HEK293 (cell line): ENCODE measurements around the gene DTNA.

Source experiments
- CTCF ChIA-PET: fragments of 350-600 bp; formaldehyde crosslinking; extraction: SDS; loops from one replicate; lab custom pipeline; 2021; ENCODE audit warnings: antibody characterized with exemption; lab: Yijun Ruan, JAX
- POLR2A ChIA-PET: fragments of 300-600 bp; formaldehyde crosslinking; extraction: SDS; loops from one replicate; lab custom pipeline; 2020; ENCODE audit warnings: antibody characterized with exemption, inconsistent platforms; lab: Yijun Ruan, JAX
- H3K27ac ChIP-seq: fragments of 200-500 bp; sonication (Bioruptor generic); 2 replicates; pipeline ENCODE4 v1.5.1; 2014; ENCODE audit warnings: low read depth, low read length, control low read depth, inconsistent platforms; ENCODE audit errors: extremely low read depth
- H3K36me3 ChIP-seq, 2 experiments: fragments of 200-500 bp in 1 of 2; sonication (Bioruptor generic) in 1 of 2; 1 replicate in 1 of 2; 2 replicates in 1 of 2; pipeline ENCODE4 v1.5.1; 2014 to 2017; ENCODE audit warnings: inconsistent platforms in 2 of 2, low read length in 2 of 2; ENCODE audit not compliant: control insufficient read depth in 2 of 2, insufficient read depth in 1 of 2
- H3K4me1 ChIP-seq: fragments of 200-500 bp; sonication (Bioruptor generic); 2 replicates; pipeline ENCODE4 v1.5.1; 2014; ENCODE audit warnings: mild to moderate bottlenecking, low read length, inconsistent platforms; ENCODE audit not compliant: control insufficient read depth, insufficient read depth
- H3K4me3 ChIP-seq: 2 replicates; pipeline ENCODE4 v1.5.1; 2011; ENCODE audit warnings: low read depth, mild to moderate bottlenecking, control low read depth, low read length, moderate library complexity
- H3K9me3 ChIP-seq: fragments of 200-500 bp; sonication (Bioruptor generic); 2 replicates; pipeline ENCODE4 v1.5.1; 2014; ENCODE audit warnings: low read depth, low read length, inconsistent platforms; ENCODE audit not compliant: control insufficient read depth, insufficient read depth
- GLIS2 ChIP-seq: fragments of 450-650 bp; formaldehyde crosslinking; IDR thresholded peaks from 2 replicates; pipeline ENCODE4 v1.5.1; 2016; ENCODE audit warnings: missing biosample characterization, missing genetic modification characterization
- HOXC10 ChIP-seq: sonication (generic); formaldehyde crosslinking; IDR thresholded peaks from 2 replicates; pipeline ENCODE4 v1.8.1; 2023; ENCODE audit warnings: mild to moderate bottlenecking, missing genetic modification reagents
- OVOL3 ChIP-seq: fragments of 450-650 bp; formaldehyde crosslinking; IDR thresholded peaks from 2 replicates; pipeline ENCODE4 v1.5.1; 2016; ENCODE audit warnings: missing biosample characterization, missing genetic modification characterization
- PRDM6 ChIP-seq: fragments of 450-650 bp; formaldehyde crosslinking; IDR thresholded peaks from 2 replicates; pipeline ENCODE4 v1.5.1; 2017; ENCODE audit warnings: missing biosample characterization, missing genetic modification characterization
- SALL2 ChIP-seq: fragments of 450-650 bp; formaldehyde crosslinking; IDR thresholded peaks from 2 replicates; pipeline ENCODE4 v1.5.0; 2017; ENCODE audit warnings: missing biosample characterization, mild to moderate bottlenecking, missing genetic modification characterization, borderline replicate concordance
- SCRT1 ChIP-seq: fragments of 450-650 bp; formaldehyde crosslinking; IDR thresholded peaks from 2 replicates; pipeline ENCODE4 v1.5.1; 2016; ENCODE audit warnings: missing biosample characterization, missing genetic modification characterization, borderline replicate concordance
- SP2 ChIP-seq: fragments of 450-650 bp; formaldehyde crosslinking; IDR thresholded peaks from 2 replicates; pipeline ENCODE4 v1.5.1; 2016; ENCODE audit warnings: missing biosample characterization, missing genetic modification characterization
- ZBTB8A ChIP-seq: fragments of 450-650 bp; formaldehyde crosslinking; IDR thresholded peaks from 2 replicates; pipeline ENCODE4 v1.5.1; 2016; ENCODE audit warnings: missing biosample characterization, missing genetic modification characterization
- ZNF2 ChIP-seq: fragments of 450-650 bp; formaldehyde crosslinking; IDR thresholded peaks from 2 replicates; pipeline ENCODE4 v1.5.1; 2016; ENCODE audit warnings: missing biosample characterization, missing genetic modification characterization
- ZNF221 ChIP-seq: fragments of 450-650 bp; formaldehyde crosslinking; IDR thresholded peaks from 2 replicates; pipeline ENCODE4 v1.5.1; 2017; ENCODE audit warnings: missing biosample characterization, missing genetic modification characterization, borderline replicate concordance
- ZNF24 ChIP-seq: fragments of 450-650 bp; formaldehyde crosslinking; IDR thresholded peaks from 2 replicates; pipeline ENCODE4 v1.5.1; 2016; ENCODE audit warnings: missing biosample characterization, missing genetic modification characterization
- ZNF311 ChIP-seq: fragments of 450-650 bp; formaldehyde crosslinking; IDR thresholded peaks from 2 replicates; pipeline ENCODE4 v1.5.1; 2017; ENCODE audit warnings: missing biosample characterization, missing genetic modification characterization, borderline replicate concordance
- ZNF549 ChIP-seq: fragments of 450-650 bp; IDR thresholded peaks from 2 replicates; pipeline ENCODE4 v1.5.1; 2018; ENCODE audit warnings: missing biosample characterization, missing genetic modification characterization, mild to moderate bottlenecking, inconsistent platforms, moderate library complexity
- ZNF585B ChIP-seq: fragments of 450-650 bp; formaldehyde crosslinking; IDR thresholded peaks from 2 replicates; pipeline ENCODE4 v1.5.1; 2016; ENCODE audit warnings: missing biosample characterization, missing genetic modification characterization
- ZNF677 ChIP-seq: fragments of 450-650 bp; IDR thresholded peaks from 2 replicates; pipeline ENCODE4 v1.5.0; 2018; ENCODE audit warnings: missing biosample characterization, mild to moderate bottlenecking, missing genetic modification characterization, moderate library complexity
- ZNF707 ChIP-seq: fragments of 450-650 bp; formaldehyde crosslinking; IDR thresholded peaks from 2 replicates; pipeline ENCODE4 v1.5.1; 2016; ENCODE audit warnings: missing biosample characterization, missing genetic modification characterization
- TF ChIP-seq, protein P1 (sequence below): fragments of 450-650 bp; formaldehyde crosslinking; IDR thresholded peaks from 2 replicates; pipeline ENCODE4 v1.5.1; 2016; ENCODE audit warnings: missing biosample characterization, missing genetic modification characterization
- TF ChIP-seq, protein P2 (sequence below): fragments of 450-650 bp; formaldehyde crosslinking; IDR thresholded peaks from 2 replicates; pipeline ENCODE4 v1.5.1; 2016; ENCODE audit warnings: missing biosample characterization, missing genetic modification characterization
- TF ChIP-seq, protein P3 (sequence below): fragments of 450-650 bp; IDR thresholded peaks from 2 replicates; pipeline ENCODE4 v1.5.1; 2018; ENCODE audit warnings: missing biosample characterization, missing genetic modification characterization
- TF ChIP-seq, protein P4 (sequence below): fragments of 450-650 bp; formaldehyde crosslinking; IDR thresholded peaks from 2 replicates; pipeline ENCODE4 v1.5.1; 2017; ENCODE audit warnings: missing biosample characterization, mild to moderate bottlenecking, missing genetic modification characterization, moderate library complexity

DTNA gene

DNA sequence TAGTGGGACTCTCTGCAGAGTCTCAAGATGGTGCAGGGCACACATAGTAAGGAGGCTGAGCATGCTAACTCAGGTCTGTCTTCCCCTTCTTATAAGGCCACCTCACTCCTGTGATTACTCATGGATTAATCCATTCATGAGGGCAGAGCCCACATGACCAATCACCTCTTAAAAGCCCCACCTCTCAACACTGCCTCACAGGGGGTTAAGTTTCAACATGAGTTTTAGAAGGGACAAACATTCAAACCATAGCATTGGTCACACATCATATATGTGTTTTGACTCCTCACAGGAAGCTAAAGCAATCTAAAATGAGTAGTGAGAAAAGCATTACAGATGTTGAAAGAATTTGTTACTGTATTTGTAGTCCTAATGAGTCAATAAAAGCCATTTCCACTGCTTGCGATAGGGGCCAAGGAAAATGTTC lies 57.5 kb downstream of the DTNA start:
- Histone ChIP-seq H3K9me3 (no peaks in the 10 kb centered on the region), H3K4me3 (no peak overlapping the region), H3K27ac (no peak overlapping the region), H3K36me3 (no peaks in the 10 kb centered on the region), H3K4me1 (no peaks in the 10 kb centered on the region)
- ChIA-PET CTCF (interaction anchor here (0.7 to 1.4 kb wide), 2 partner anchors 106 to 761 kb away, joined by 3 to 5 read pairs; no protein-coding TSS in a partner anchor), POLR2A (no interaction called here)
- TF ChIP-seq, protein P1, sequence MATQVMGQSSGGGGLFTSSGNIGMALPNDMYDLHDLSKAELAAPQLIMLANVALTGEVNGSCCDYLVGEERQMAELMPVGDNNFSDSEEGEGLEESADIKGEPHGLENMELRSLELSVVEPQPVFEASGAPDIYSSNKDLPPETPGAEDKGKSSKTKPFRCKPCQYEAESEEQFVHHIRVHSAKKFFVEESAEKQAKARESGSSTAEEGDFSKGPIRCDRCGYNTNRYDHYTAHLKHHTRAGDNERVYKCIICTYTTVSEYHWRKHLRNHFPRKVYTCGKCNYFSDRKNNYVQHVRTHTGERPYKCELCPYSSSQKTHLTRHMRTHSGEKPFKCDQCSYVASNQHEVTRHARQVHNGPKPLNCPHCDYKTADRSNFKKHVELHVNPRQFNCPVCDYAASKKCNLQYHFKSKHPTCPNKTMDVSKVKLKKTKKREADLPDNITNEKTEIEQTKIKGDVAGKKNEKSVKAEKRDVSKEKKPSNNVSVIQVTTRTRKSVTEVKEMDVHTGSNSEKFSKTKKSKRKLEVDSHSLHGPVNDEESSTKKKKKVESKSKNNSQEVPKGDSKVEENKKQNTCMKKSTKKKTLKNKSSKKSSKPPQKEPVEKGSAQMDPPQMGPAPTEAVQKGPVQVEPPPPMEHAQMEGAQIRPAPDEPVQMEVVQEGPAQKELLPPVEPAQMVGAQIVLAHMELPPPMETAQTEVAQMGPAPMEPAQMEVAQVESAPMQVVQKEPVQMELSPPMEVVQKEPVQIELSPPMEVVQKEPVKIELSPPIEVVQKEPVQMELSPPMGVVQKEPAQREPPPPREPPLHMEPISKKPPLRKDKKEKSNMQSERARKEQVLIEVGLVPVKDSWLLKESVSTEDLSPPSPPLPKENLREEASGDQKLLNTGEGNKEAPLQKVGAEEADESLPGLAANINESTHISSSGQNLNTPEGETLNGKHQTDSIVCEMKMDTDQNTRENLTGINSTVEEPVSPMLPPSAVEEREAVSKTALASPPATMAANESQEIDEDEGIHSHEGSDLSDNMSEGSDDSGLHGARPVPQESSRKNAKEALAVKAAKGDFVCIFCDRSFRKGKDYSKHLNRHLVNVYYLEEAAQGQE (tag by site-specific recombination): no peak
- TF ChIP-seq ZNF311 (tag by site-specific recombination): no peak
- TF ChIP-seq ZNF2 (tag by site-specific recombination): no peak
- TF ChIP-seq SP2 (tag by site-specific recombination): no peak
- TF ChIP-seq SCRT1 (tag by site-specific recombination): no peak
- TF ChIP-seq SALL2 (tag by site-specific recombination): no peak
- TF ChIP-seq ZNF677 (tag by site-specific recombination): no peak
- no peak for TF ChIP-seq ZBTB8A
- TF ChIP-seq ZNF24: no peak
- TF ChIP-seq, protein P2, sequence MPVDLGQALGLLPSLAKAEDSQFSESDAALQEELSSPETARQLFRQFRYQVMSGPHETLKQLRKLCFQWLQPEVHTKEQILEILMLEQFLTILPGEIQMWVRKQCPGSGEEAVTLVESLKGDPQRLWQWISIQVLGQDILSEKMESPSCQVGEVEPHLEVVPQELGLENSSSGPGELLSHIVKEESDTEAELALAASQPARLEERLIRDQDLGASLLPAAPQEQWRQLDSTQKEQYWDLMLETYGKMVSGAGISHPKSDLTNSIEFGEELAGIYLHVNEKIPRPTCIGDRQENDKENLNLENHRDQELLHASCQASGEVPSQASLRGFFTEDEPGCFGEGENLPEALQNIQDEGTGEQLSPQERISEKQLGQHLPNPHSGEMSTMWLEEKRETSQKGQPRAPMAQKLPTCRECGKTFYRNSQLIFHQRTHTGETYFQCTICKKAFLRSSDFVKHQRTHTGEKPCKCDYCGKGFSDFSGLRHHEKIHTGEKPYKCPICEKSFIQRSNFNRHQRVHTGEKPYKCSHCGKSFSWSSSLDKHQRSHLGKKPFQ (tag by site-specific recombination): no peak
- TF ChIP-seq HOXC10: no peak
- TF ChIP-seq ZNF585B (tag by site-specific recombination): no peak

DNA sequence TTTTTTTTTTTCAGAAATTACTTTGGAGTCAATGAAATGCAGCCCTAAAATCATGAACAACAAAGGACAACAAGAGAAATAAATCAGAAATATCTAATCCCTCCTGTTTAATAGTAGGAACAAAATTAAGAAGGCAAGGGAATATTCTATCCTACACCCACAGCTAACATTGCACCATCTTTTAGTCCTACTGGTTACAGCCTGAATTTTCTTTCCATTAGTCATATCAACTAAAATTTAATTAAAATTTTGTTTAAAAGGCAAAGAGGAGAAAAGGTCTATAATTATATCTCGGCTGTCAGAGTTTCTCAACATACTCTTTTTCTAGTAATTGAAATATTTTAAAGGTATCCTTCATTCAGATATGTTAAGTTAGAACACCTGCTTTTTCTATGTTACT lies 61.9 kb downstream of the DTNA start:
- Histone ChIP-seq H3K4me3 (no peak overlapping the region), H3K36me3 (no peaks in the 10 kb centered on the region), H3K9me3 (no peaks in the 10 kb centered on the region)
- CTCF ChIA-PET: interaction anchor here (0.5 to 1.5 kb wide), 7 partner anchors 11 to 890 kb away, joined by 3 to 8 read pairs (median 4); no protein-coding TSS in a partner anchor
- POLR2A ChIA-PET: no interaction called here
- TF ChIP-seq GLIS2 (tag by site-specific recombination) (no peak), ZNF221 (tag by site-specific recombination) (no peak), OVOL3 (tag by site-specific recombination) (no peak), ZNF707 (tag by site-specific recombination) (no peak), PRDM6 (tag by site-specific recombination) (no peak), ZNF549 (tag by site-specific recombination) (no peak)
- TF ChIP-seq, protein P3, sequence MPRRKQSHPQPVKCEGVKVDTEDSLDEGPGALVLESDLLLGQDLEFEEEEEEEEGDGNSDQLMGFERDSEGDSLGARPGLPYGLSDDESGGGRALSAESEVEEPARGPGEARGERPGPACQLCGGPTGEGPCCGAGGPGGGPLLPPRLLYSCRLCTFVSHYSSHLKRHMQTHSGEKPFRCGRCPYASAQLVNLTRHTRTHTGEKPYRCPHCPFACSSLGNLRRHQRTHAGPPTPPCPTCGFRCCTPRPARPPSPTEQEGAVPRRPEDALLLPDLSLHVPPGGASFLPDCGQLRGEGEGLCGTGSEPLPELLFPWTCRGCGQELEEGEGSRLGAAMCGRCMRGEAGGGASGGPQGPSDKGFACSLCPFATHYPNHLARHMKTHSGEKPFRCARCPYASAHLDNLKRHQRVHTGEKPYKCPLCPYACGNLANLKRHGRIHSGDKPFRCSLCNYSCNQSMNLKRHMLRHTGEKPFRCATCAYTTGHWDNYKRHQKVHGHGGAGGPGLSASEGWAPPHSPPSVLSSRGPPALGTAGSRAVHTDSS (tag by site-specific recombination): no peak
- TF ChIP-seq, protein P4, sequence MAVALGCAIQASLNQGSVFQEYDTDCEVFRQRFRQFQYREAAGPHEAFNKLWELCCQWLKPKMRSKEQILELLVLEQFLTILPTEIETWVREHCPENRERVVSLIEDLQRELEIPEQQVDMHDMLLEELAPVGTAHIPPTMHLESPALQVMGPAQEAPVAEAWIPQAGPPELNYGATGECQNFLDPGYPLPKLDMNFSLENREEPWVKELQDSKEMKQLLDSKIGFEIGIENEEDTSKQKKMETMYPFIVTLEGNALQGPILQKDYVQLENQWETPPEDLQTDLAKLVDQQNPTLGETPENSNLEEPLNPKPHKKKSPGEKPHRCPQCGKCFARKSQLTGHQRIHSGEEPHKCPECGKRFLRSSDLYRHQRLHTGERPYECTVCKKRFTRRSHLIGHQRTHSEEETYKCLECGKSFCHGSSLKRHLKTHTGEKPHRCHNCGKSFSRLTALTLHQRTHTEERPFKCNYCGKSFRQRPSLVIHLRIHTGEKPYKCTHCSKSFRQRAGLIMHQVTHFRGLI (tag by site-specific recombination): no peak
- TF ChIP-seq, all 188 proteins: peak for 0
- Histone ChIP-seq H3K27ac (no peak overlapping the region), H3K4me1 (no peaks in the 10 kb centered on the region)
